GM21360 (cell line): Measurements from ENCODE around the gene LDAH.
"Not testable (repeated sequence)": the region's sequence is repeated elsewhere in the genome, so short reads cannot be mapped to it uniquely, and the experiment has no call there.

Experiments used
- ATAC-seq: cut with Tn5 transposase; IDR thresholded peaks from one replicate; pipeline ENCODE4 v1.9.1; 2021; ENCODE audit warnings: mild to moderate bottlenecking, moderate library complexity; ENCODE audit not compliant: unreplicated experiment

LDAH gene

DNA sequence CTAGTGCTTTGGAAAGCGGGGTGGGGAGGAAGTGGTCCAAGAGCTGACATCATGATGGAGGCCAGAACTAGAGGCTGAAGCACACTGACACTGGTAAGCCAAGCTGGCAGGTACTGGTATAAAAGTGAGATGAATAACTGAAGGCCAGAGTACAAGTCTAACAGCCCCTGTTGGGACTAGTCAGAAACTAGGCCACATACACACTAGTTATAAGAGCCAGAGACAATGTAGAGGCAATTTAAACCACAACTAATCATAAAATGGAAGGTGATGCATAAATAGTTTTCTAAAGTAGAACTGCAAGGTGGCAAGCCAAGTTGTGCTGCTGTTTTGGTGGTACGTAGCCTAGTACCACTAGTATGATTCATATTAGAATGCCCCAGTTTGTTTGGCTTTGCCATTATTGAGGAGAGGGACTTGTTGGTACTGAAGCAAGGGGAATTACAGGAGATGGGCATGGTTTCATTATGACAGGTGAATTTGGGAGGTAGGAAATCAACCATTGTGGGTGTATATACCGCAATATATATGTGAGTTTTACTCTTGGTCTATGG is 98.3 kb downstream of the LDAH start:
- no peak for ATAC-seq

DNA sequence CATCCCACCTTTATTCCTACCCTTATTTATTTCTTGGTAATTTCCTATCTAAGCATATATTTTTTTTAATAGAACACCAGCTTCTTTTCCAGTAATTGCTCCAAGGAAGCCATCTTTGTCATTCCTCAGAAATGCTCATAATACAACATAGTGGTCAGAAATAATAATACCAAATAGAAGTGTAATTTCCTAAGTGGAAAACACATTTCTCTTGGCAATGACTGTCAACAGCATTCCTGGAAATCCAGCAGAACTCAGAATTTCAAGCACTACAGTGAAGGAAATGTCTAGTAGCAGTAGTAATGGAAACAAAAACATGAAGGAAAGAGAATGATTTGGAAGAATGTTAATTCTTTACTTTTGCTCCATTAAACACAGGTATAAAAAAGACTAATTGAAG is 99.4 kb downstream of the LDAH start:
- ATAC-seq, result no peak

DNA sequence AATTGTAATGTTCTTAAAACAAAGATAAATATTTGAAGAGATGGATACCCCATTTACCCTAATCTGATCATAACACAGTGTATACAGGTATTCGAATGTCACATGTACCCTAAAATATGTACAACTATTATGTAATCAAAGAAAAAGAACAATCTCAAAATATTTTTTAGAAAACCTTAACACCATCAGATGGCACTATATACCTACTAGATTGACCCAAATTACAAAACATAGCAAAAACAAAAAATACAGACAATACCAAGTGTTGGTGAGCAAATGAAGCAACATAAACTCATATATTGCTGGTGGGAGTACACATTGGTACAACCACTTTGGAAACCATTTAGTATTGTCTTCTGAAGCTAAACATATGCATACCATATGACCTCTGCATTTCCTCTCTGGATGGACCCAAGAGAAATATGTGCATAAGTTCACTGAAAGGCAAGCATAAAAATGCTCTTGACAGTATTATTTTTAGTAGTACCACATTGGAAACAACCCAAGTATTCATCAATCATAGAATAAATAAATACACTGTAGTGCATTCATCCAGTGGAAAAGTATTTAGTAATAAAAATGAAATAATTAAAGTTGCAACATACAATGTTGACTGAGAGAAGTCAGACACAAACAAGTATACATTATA is 100.2 kb downstream of the LDAH start:
- ATAC-seq, result no peak

DNA sequence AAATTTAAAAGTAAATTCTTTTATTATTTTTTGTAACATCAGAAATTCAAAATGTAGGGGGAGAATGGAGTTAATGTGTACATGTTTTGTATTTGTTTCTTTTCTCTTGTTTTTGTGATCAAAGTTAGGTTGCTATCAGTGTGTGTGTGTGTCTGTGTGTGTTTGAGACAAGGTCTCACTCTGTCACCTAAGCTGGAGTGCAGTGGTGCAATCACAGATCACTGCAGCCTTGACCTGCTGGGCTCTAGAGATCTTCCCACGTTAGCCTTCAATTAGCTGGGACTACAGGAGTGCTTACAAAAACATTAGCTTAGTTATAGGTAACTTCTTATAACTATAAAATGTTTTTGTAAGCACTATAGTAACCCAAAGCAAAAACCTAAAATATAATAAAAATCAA is 105.3 kb downstream of the LDAH start:
- no peak for ATAC-seq

DNA sequence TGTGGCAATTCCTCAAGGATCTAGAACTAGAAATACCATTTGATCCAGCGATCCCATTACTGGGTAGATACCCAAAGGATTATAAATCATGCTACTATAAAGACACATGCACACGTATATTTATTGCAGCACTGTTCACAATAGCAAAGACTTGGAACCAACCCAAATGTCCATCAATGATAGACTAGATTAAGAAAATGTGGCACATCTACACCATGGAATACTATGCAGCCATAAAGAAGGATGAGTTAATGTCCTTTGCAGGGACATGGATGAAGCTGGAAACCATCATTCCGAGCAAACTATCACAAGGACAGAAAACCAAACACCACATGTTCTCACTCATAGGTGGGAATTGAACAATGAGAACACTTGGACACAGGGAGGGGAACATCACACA is 106.7 kb downstream of the LDAH start:
- not testable (repeated sequence) for ATAC-seq

DNA sequence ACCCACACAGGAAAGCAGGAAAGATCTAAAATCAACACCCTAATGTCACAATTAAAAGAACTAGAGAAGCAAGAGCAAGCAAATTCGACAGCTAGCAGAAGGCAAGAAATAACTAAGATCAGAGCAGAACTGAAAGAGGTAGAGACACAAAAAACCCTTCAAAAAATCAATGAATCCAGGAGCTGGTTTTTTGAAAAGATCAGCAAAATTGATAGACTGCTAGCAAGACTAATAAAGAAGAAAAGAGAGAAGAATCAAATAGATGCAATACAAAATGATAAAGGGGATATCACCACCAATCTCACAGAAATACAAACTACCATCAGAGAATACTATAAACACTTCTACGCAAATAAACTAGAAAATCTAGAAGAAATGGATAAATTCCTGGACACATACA is 108.5 kb downstream of the LDAH start:
- ATAC-seq, result not testable (repeated sequence)

DNA sequence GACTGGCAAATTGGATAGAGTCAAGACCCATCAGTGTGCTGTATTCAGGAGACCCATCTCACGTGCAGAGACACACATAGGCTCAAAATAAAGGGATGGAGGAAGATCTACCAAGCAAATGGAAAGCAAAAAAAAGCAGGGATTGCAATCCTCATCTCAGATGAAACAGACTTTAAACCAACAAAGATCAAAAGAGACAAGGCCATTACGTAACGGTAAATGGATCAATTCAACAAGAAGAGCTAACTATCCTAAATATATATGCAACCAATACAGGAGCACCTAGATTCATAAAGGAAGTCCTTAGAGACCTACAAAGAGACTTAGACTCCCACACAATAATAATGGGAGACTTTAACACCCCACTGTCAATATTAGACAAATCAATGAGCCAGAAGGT is 109.3 kb downstream of the LDAH start:
- ATAC-seq, result not testable (repeated sequence)

DNA sequence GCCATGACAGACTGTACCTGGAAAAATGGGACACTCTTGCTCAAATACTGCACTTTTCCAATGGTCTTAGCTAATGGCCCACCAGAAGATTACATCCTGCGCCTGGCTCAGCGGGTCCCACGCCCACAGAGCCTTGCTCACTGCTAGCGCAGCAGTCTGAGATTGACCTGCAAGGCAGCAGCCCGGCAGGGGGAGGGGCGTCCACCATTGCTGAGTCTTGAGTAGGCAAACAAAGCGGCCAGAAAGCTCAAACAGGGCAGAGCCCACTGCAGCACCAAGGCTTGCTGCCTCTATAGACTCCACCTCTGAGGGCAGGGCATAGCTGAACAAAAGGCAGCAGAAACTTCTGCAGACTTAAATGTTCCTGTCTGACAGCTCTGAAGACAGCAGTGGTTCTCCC is 111.3 kb downstream of the LDAH start:
- not testable (repeated sequence) for ATAC-seq

DNA sequence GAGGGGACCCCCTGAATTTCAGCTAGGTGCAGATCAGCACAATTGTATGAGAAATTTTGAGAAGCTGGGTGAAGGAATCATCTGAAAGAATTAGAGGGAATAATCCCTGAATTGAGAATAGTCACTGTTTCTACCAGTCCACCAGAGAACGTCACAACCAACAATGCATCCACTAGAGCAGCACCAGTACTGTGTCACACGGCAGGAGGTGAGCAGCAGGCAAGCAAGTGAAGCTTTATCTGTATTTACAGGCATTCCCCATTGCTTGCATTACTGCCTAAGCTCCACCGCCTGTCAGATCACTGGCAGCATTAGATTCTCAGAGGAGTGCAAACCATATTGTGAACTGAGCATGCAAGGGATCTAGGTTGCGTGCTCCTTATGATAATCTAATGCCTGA is 115.3 kb downstream of the LDAH start:
- ATAC-seq, result no peak

DNA sequence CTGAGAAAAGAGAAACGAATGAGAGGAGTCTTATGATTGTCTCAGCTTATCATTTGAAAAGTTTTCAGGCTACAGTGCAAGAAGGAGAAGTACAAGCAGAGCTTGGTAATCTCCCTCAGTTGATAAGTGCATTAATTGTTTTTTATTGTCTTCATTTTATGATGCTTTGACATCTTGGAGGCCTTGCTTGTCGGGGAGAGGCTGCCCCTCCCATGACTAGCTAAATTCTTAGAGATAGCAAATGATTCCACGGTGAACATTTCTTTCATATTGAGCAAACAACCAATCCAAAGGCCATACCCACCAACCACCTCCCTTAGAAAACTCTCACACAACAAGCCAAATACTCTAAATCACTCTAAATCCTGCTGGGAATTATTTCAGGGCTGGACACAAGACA is 116.1 kb downstream of the LDAH start:
- no peak for ATAC-seq

DNA sequence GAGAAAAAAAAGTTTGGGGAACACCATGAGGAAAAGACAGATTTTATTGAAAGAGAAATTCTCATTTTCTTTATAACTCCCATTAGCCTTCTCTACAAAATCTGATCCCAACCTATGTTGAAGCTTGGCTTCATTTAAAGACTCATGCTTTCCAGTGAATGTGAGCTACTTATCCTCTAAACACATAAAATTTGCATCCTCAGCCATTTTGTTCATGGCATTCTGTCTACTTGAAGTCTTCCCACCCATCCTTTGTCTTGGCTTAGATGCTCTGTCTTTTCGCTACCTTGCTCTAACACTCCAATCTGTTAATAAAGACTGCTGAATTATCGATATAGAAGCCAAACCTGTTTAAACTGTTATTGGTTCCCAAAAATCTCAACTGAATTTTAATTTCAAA is 116.7 kb downstream of the LDAH start:
- ATAC-seq, result no peak

DNA sequence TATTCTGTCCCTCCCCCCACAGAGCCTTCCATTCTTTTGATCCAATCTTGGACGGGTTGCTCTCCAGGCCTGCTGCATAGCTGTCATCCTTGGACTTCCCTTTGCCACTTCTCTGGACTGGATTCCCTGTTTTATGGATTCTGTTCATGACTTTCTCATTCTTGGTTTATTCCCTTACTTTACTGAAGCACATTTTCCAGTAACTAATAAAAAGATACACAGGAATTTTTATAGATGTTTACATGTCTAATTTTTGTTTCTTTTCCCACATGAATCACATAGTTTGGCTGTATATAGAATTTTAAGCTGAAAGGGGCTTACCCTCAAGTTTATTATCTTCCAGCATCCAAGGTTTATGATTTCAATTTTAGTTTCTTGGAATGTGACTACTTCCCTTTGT is 118.0 kb downstream of the LDAH start:
- no peak for ATAC-seq

DNA sequence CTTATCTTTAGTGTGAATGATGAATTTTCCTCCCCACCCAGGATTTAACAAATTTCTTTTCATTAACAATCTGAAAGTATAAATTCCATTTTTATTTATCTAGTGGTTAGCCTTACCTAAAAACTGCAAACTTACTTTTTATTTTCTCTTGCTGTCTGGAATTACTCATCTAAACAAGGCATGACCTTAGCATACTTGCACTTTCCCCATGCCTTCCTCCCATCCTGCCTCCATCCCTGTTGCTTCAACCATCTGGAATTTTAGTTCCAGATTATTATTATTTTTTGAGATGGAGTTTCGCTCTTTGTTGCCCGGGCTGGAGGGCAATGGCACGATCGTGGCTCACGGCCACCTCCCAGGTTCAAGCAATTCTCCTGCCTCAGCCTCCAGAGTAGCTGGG is 120.3 kb downstream of the LDAH start:
- no peak for ATAC-seq

DNA sequence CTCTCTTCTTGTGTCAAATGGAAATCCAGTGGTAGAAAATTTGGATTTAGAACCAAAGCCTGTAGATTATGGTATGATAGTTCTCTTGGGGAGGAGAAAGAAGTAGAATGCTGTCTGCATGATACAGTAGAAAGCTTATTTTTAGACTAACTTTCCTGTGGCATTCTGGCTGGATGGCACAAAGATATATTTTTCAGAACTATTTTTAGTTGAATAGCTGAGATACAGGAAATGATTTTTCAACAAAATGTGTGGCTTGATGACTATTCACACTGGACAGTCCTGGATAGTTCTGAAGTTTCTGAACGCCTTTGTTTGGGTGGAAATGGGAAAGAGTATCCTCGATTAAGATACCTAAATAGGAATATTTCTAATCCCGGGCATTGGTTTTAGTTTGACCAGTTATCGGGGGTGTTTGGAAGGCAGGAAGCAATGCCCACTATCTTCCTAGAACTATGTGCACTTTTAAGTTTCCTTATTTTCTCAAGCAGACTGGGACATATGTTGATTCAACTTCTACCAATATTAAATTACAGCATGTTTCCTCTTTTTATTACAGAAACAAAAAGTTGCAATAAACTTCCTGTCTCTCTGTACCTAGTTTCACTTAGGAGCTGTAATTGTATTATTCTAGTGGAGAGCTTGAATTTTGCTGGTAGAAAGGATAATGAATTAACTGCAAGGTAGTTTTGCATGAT is 123.8 kb downstream of the LDAH start:
- ATAC-seq, result no peak

DNA sequence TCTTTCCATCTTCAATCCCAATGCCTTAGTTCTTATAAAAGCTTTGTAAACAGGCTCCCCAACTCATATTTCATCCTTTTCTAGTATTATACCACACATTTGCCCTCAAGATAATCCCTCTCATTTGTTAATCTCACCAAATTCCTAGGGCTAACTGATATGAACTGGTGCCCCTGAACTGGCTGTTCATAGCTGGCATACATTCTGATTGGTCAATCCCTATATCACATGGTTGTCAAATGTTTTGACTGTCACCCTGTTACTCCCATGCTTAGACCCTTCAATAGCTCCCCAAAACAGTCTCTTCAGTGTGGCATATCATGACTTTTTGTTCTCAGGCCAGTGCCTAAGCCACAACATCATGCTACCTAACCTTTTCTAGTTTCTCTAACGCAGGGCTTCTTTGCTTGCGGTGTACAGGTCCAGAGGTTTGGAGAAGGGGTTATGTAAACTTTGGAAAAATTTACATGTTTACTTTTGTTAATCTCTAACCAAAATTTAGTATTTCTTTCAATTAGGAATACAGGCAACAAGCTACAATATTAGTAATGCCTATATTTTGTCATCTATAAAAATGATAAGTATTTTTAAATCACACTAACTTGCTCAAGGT is 125.5 kb downstream of the LDAH start:
- ATAC-seq, result no peak

DNA sequence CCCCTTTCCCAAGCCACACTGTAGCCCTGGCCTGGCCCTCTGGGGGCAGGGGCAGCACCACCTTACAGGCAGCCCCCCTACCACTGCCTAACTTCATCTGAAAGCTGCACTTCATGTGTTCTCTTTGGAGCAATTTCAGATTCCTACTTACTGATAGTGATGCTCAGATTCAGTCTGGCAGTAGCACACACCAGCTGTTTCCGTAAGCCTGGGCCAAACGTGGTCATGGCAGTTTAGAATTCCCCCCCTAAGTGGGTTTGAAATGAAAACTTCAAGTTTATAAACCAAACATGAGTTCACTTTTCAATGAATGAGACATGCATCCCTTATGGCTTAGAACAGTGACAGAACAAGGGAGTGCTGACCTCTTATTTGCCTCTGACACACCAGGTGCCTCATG is 126.5 kb downstream of the LDAH start:
- no peak for ATAC-seq

DNA sequence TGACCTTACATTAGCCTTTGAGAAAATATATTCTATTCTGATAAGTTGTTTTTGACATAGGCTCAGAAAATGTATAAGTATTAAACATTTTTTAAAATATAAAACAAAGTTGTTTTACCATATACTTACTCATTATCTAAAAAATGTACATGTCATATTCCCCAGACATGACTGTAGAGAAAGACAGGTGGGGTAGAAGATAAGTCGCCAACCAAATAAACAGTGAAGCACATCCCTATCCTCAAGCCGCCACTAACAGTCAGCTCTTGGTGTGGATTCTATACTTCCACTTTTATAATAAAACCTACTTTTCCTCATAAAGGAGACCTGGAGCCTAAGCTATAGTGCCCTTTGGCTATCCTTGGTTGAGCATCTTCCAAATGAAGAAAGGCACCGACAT is 129.6 kb downstream of the LDAH start:
- no peak for ATAC-seq

DNA sequence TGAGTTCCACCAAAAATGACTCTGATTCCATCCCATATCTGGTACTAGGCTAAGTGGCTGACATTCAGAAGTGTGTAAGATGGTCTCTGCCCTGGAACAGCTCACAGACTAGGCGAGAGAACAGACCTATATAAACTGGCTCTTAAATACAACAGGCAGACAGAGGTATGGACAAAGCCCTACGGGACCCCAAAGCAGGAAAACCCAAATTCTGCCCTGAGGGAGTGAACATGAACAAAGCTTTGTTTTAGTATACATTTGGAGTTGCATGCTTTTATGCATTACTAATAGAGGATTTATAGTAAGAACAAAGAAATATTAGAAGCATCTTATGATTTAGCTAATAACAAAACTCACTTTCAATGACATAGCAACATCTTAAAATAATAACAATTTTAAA is 130.8 kb downstream of the LDAH start:
- no peak for ATAC-seq

DNA sequence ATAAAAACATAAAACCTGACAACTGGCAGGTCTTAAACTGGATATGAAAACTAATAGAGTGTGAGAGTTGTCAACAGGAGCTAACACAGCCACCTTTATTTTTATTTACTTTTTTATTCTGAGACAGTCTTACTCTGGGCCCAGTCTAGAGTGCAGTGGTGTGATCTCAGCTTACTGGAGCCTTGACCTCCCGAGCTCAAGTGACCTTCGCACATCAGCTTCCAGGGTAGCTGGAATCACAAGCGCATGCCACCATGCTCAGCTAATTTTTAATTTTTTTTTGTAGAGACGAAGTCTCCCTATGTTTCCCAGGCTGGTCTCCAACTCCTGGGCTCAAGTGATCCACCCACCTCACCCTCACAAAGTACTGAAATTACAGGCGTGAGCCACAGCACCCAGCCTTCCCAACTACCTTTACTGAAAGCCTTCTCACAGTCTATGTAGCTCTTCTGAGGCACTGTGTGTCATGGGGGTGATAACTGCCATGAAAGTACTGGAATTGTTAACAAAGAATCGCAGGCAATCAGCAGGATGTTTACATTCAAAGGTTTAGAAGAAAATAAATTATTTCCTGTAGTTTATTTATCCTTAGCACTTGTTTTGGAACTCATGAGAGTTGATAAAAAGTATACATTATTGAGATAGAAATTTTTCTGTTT is 131.7 kb downstream of the LDAH start:
- ATAC-seq, result no peak

DNA sequence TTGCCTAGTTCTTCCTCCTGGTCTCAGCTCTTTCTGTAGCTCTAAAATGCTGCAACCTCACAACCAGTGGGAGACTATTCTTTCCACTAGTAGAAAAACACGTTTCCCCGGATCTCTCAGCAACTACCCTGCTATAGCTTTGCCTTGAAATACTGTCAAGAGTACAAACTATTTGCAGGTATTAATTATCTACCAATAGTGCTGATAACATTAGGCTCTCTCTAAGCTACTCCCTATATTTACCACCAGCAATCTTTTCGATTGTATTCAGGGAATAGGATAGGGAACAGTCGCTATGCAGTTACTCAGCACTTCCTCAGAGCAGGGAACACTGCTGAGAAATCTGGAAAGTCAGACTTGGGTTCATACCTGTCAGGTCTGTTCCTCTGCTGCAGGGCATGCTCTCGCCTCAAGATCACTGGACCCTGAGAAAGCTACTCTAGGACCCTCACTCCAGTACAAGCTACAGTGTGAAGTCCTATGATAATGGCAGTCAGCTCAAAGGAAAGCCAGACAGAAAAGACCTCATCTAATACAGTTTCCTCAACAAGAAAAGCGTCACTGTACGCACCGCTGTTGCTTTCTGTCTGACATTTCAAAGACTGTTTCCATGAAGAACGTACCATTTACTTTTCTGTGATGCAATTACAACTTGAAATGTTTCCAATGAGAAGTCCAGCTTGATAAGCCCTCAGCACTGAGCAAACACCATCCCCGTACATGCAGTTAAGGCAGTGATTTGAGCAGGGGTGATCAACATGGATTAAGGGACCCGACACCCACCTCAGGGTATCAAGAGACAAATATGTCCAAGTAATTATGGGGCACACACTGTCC is 133.3 kb downstream of the LDAH start:
- ATAC-seq, result no peak
